ENCODE data around the gene ACTA1. TPM values are rescaled to one million over a fixed set of nuclear protein-coding genes. Genes with fewer than 3 reads are reported as not detected.

ACTA1 gene
- total RNA-seq, 1 experiment from 2014 or later = not detected

DNA sequence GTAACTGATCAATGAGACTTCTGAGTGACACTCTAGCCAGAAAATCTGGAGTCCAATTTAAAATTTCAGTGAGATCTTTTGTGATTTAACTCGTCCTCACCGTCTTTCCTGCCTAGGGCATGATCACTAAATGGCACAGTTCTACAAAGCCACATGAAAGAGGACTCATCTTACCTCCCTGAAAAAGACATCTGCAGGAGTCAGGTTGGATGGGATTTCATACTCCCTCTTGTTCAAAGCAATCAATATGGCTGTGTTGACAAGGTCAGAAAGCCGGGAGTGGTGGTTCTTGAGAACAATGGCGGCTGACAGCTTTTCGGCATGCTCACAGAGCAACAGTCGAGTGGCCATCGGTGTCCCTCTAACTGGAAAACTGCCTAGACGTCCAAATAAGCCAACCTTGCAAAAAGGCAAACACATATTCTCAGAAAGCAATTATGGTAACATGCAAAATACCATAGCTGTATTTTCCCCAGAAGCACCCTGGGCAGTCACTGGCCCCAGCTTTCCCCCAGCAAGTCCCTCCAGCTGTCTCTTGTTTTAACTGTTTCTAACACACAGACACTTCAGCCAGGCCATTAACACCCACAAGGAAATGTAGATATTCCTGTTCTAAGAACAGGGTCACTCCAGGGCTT, 36.6 kb upstream of the ACTA1 start:
- H3K36me3 ChIP-seq (ENCODE audit: insufficient read depth, low read length) = peaks cover 10% of the 10 kb centered on the region; the same call in 1 of the 2 replicates
- H3K9me2 ChIP-seq (replicated peaks; ENCODE audit: insufficient read depth, low read length) = no peaks in the 10 kb centered on the region
- no peak overlapping the region for H2AFZ ChIP-seq (ENCODE audit: low read length)
- H3K27ac ChIP-seq (ENCODE audit: low read length) = no peak overlapping the region
- H3K79me2 ChIP-seq (ENCODE audit: low read length) = no peaks in the 10 kb centered on the region
- no peak overlapping the region for H3K4me3 ChIP-seq (ENCODE audit: low read length)
- DNase-seq = no peak
- H4K20me1 ChIP-seq (ENCODE audit: insufficient read depth, low read depth, low read length) = peaks cover 4% of the 10 kb centered on the region; the same call in 1 of the 2 replicates
- H3K9me3 ChIP-seq (ENCODE audit: low read length) = no peaks in the 10 kb centered on the region
- H3K4me1 ChIP-seq (ENCODE audit: low read length) = no peaks in the 10 kb centered on the region
- H3K9ac ChIP-seq (ENCODE audit: low read length) = no peak overlapping the region
- H3K4me2 ChIP-seq (ENCODE audit: low read depth, low read length, poor library complexity, severe bottlenecking) = no peak overlapping the region
- H3K27me3 ChIP-seq (ENCODE audit: low read length) = no peaks in the 10 kb centered on the region

DNA sequence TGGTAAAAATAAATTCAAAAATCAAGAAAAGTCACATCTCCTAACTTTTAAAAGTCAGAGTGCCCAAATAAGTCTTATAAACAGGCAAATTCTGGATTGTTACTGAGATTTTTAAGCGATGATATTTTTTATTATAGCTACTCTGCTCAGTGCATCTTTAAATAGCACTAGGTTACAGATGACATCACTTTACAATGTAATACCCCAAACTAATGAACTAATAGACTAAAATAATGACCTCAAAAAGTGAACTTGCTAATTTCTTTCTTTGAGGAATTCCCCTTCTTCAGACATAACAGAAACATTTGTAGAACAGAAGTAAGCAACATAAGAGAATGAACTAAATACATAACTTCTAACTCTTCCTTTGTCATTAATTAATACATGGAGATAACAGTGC, 33.0 kb upstream of the ACTA1 start:
- Histone ChIP-seq H3K4me2 (ENCODE audit: low read depth, low read length, poor library complexity, severe bottlenecking) (no peak overlapping the region), H3K4me1 (ENCODE audit: low read length) (no peaks in the 10 kb centered on the region), H3K27ac (ENCODE audit: low read length) (no peak overlapping the region), H3K27me3 (ENCODE audit: low read length) (no peaks in the 10 kb centered on the region), H4K20me1 (ENCODE audit: insufficient read depth, low read depth, low read length) (peaks cover 4% of the 10 kb centered on the region; the same call in 1 of the 2 replicates), H2AFZ (ENCODE audit: low read length) (no peak overlapping the region), H3K36me3 (ENCODE audit: insufficient read depth, low read length) (peaks cover 32% of the 10 kb centered on the region), H3K9me3 (ENCODE audit: low read length) (no peaks in the 10 kb centered on the region), H3K9ac (ENCODE audit: low read length) (no peak overlapping the region), H3K9me2 (replicated peaks; ENCODE audit: insufficient read depth, low read length) (no peaks in the 10 kb centered on the region), H3K79me2 (ENCODE audit: low read length) (no peaks in the 10 kb centered on the region), H3K4me3 (ENCODE audit: low read length) (no peak overlapping the region)
- DNase-seq = no peak

DNA sequence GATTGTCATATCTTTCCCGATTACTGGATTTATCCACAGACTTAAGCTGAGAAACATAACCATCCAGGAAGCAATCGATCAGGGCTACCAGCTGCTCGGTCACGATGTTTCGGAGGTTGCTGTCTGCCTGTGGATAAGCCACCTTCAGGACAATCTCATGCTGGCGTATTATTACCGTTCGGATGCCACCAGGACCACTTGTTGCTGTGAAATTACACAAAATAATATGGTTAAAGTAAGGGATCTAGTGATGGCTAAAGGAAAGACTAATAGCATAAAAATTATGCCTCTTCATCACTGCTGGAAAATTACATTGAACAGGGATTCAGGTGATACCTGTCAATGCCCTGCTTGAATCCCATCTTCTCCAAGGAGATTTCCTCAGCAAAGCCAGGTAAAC, 30.8 kb upstream of the ACTA1 start:
- Histone ChIP-seq H3K79me2 (ENCODE audit: low read length) (no peaks in the 10 kb centered on the region), H3K4me2 (ENCODE audit: low read depth, low read length, poor library complexity, severe bottlenecking) (no peak overlapping the region), H4K20me1 (ENCODE audit: insufficient read depth, low read depth, low read length) (peaks cover 4% of the 10 kb centered on the region; the same call in 1 of the 2 replicates), H3K27me3 (ENCODE audit: low read length) (no peaks in the 10 kb centered on the region), H3K4me3 (ENCODE audit: low read length) (no peak overlapping the region), H3K36me3 (ENCODE audit: insufficient read depth, low read length) (peaks cover 46% of the 10 kb centered on the region), H3K4me1 (ENCODE audit: low read length) (no peaks in the 10 kb centered on the region), H3K9ac (ENCODE audit: low read length) (no peak overlapping the region), H3K27ac (ENCODE audit: low read length) (no peak overlapping the region), H2AFZ (ENCODE audit: low read length) (no peak overlapping the region), H3K9me2 (replicated peaks; ENCODE audit: insufficient read depth, low read length) (no peaks in the 10 kb centered on the region), H3K9me3 (ENCODE audit: low read length) (no peaks in the 10 kb centered on the region)
- DNase-seq = no peak

DNA sequence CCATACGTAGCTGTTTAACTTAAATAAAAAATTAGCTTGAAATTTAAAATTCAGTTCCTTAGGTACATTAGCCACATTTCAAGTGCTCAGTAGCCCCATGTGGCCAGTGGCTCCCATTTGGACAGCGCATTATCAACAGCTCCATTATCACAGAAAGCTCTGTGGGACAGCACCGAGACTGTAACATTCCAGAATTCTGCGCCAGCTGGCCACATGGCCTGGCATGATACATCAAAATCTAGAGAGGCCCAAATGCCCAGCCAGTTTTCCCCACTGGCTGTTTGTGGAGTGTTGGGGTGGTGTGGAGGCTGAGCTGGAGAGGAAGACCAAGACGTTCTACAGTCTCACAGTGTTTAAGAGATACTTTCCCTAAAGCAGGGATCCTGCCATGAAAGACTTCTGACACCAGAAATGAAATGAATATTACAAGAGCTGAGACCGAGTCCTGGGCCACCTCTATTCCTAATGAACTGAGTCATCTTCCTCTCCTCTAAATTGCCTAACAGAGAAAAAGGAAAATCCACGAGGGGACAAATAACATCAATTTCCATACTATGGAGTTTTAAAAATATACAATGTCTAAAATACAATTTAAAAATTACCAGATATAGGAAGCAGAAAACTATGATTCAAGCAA, 27.3 kb upstream of the ACTA1 start:
- no peak overlapping the region for H3K27ac ChIP-seq (ENCODE audit: low read length)
- H2AFZ ChIP-seq (ENCODE audit: low read length) = no peak overlapping the region
- H3K4me2 ChIP-seq (ENCODE audit: low read depth, low read length, poor library complexity, severe bottlenecking) = no peak overlapping the region
- no peaks in the 10 kb centered on the region for H3K4me1 ChIP-seq (ENCODE audit: low read length)
- no peaks in the 10 kb centered on the region for H3K79me2 ChIP-seq (ENCODE audit: low read length)
- H3K27me3 ChIP-seq (ENCODE audit: low read length) = no peaks in the 10 kb centered on the region
- peaks cover 58% of the 10 kb centered on the region for H3K36me3 ChIP-seq (ENCODE audit: insufficient read depth, low read length)
- no peak overlapping the region for H3K9ac ChIP-seq (ENCODE audit: low read length)
- no peak for DNase-seq
- no peak overlapping the region for H3K4me3 ChIP-seq (ENCODE audit: low read length)
- H4K20me1 ChIP-seq (ENCODE audit: insufficient read depth, low read depth, low read length) = no peaks in the 10 kb centered on the region
- no peaks in the 10 kb centered on the region for H3K9me2 ChIP-seq (replicated peaks; ENCODE audit: insufficient read depth, low read length)
- H3K9me3 ChIP-seq (ENCODE audit: low read length) = no peaks in the 10 kb centered on the region

DNA sequence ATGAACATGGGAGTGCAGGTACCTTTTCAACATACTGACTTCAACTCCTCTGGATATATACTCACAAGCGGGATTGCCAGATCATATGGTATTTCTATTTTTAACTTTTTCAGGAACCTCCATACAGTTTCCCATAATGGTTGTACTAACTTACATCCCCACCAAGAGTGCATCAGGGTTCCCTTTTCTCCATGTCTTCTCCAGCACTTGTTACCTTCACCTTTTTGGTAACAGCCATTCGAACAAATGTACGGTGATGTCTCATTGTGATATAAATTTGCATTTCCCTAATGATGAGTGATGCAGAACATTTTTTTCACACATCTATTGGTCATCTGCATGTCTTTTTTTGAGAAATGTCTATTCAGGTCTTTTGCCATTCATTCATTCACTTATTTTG, 25.9 kb upstream of the ACTA1 start:
- no peak overlapping the region for H3K4me3 ChIP-seq (ENCODE audit: low read length)
- H4K20me1 ChIP-seq (ENCODE audit: insufficient read depth, low read depth, low read length) = no peaks in the 10 kb centered on the region
- no peak overlapping the region for H3K27ac ChIP-seq (ENCODE audit: low read length)
- no peaks in the 10 kb centered on the region for H3K9me3 ChIP-seq (ENCODE audit: low read length)
- DNase-seq = no peak
- no peak overlapping the region for H2AFZ ChIP-seq (ENCODE audit: low read length)
- no peaks in the 10 kb centered on the region for H3K79me2 ChIP-seq (ENCODE audit: low read length)
- H3K36me3 ChIP-seq (ENCODE audit: insufficient read depth, low read length) = peaks cover 48% of the 10 kb centered on the region
- H3K4me1 ChIP-seq (ENCODE audit: low read length) = no peaks in the 10 kb centered on the region
- H3K27me3 ChIP-seq (ENCODE audit: low read length) = no peaks in the 10 kb centered on the region
- H3K9ac ChIP-seq (ENCODE audit: low read length) = no peak overlapping the region
- H3K9me2 ChIP-seq (replicated peaks; ENCODE audit: insufficient read depth, low read length) = no peaks in the 10 kb centered on the region
- no peak overlapping the region for H3K4me2 ChIP-seq (ENCODE audit: low read depth, low read length, poor library complexity, severe bottlenecking)

DNA sequence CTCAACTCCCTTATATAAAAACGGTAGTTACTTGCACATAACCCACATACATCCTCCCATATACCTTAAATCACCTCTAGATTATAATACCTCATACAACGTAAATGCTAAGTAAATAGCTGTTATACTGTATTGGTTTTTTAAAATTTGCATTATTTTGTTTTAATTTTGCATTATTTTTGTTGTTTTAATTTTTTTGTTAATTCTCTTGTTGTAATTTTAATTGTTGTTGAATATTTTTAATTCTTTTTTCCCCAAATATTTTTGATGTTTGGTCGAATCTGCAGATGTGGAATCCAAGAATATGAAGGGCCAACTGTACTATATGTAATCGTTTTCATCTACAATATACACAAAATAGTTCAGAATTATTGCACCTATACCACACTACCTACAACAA, 23.5 kb upstream of the ACTA1 start:
- Histone ChIP-seq H4K20me1 (ENCODE audit: insufficient read depth, low read depth, low read length) (no peaks in the 10 kb centered on the region), H3K27me3 (ENCODE audit: low read length) (no peaks in the 10 kb centered on the region), H2AFZ (ENCODE audit: low read length) (no peak overlapping the region), H3K4me1 (ENCODE audit: low read length) (no peaks in the 10 kb centered on the region), H3K9me3 (ENCODE audit: low read length) (no peaks in the 10 kb centered on the region), H3K9me2 (replicated peaks; ENCODE audit: insufficient read depth, low read length) (no peaks in the 10 kb centered on the region), H3K36me3 (ENCODE audit: insufficient read depth, low read length) (peaks cover 32% of the 10 kb centered on the region; the same call in 1 of the 2 replicates), H3K9ac (ENCODE audit: low read length) (no peak overlapping the region), H3K27ac (ENCODE audit: low read length) (no peak overlapping the region), H3K79me2 (ENCODE audit: low read length) (no peaks in the 10 kb centered on the region), H3K4me2 (ENCODE audit: low read depth, low read length, poor library complexity, severe bottlenecking) (no peak overlapping the region), H3K4me3 (ENCODE audit: low read length) (no peak overlapping the region)
- DNase-seq = no peak

DNA sequence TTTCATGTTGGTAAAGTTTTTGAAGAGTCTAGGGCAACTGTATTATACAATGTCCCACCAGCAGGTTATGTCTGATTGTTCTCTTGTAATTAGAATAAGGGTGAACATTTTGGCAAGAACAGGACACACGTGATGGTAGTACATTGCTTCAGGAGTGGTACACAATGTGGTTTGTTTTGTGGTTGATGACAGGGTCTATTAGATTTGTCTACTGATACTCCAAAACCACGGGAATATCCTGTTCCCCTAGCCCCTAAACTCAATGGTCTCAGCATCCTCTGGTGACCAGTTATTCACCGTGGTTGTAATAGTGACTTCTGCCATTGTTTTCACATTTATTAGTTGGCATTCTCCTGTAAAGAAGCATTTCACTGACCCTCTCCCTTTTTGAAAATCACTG, 22.1 kb upstream of the ACTA1 start:
- H3K27ac ChIP-seq (ENCODE audit: low read length) = no peak overlapping the region
- H3K27me3 ChIP-seq (ENCODE audit: low read length) = no peaks in the 10 kb centered on the region
- H3K4me3 ChIP-seq (ENCODE audit: low read length) = no peak overlapping the region
- no peaks in the 10 kb centered on the region for H4K20me1 ChIP-seq (ENCODE audit: insufficient read depth, low read depth, low read length)
- H3K9ac ChIP-seq (ENCODE audit: low read length) = no peak overlapping the region
- no peaks in the 10 kb centered on the region for H3K4me1 ChIP-seq (ENCODE audit: low read length)
- DNase-seq = no peak
- no peaks in the 10 kb centered on the region for H3K9me2 ChIP-seq (replicated peaks; ENCODE audit: insufficient read depth, low read length)
- no peak overlapping the region for H3K4me2 ChIP-seq (ENCODE audit: low read depth, low read length, poor library complexity, severe bottlenecking)
- no peaks in the 10 kb centered on the region for H3K9me3 ChIP-seq (ENCODE audit: low read length)
- H3K36me3 ChIP-seq (ENCODE audit: insufficient read depth, low read length) = peaks cover 32% of the 10 kb centered on the region; the same call in 1 of the 2 replicates
- no peak overlapping the region for H2AFZ ChIP-seq (ENCODE audit: low read length)
- H3K79me2 ChIP-seq (ENCODE audit: low read length) = no peaks in the 10 kb centered on the region

DNA sequence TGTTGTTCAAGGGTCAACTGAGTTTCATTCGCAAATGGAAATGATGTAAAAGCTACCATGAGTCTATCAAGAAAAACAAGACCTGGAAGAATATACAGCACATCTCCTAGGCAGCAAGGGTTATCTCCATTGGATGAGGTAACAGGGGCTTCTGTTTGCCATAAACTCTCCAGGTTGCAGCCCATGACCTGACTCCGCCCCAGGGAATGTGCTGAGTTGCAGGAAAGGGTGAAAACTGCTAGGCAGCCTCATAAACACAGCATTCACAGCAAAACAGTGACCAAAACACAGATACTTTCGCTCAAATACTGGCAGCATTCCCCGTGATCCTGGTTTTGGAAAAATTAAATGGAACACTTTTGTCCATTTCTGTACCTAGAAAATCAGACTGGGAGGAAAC, 20.2 kb upstream of the ACTA1 start:
- Histone ChIP-seq H3K27me3 (ENCODE audit: low read length) (no peaks in the 10 kb centered on the region), H3K79me2 (ENCODE audit: low read length) (no peaks in the 10 kb centered on the region), H3K9me2 (replicated peaks; ENCODE audit: insufficient read depth, low read length) (no peaks in the 10 kb centered on the region), H2AFZ (ENCODE audit: low read length) (no peak overlapping the region), H3K27ac (ENCODE audit: low read length) (no peak overlapping the region), H3K4me3 (ENCODE audit: low read length) (no peak overlapping the region), H3K4me2 (ENCODE audit: low read depth, low read length, poor library complexity, severe bottlenecking) (no peak overlapping the region), H3K9me3 (ENCODE audit: low read length) (no peaks in the 10 kb centered on the region), H3K4me1 (ENCODE audit: low read length) (no peaks in the 10 kb centered on the region), H3K9ac (ENCODE audit: low read length) (no peak overlapping the region), H3K36me3 (ENCODE audit: insufficient read depth, low read length) (peaks cover 26% of the 10 kb centered on the region; the same call in 1 of the 2 replicates), H4K20me1 (ENCODE audit: insufficient read depth, low read depth, low read length) (no peaks in the 10 kb centered on the region)
- DNase-seq = no peak
